ENCODE data around the gene ENPP5. TPM values are rescaled to one million over a fixed set of nuclear protein-coding genes. Genes with fewer than 3 reads are reported as not detected.

Gene ENPP5
- total RNA-seq, 2 donors from 2014 or later = 0.16 to 0.52 TPM

DNA sequence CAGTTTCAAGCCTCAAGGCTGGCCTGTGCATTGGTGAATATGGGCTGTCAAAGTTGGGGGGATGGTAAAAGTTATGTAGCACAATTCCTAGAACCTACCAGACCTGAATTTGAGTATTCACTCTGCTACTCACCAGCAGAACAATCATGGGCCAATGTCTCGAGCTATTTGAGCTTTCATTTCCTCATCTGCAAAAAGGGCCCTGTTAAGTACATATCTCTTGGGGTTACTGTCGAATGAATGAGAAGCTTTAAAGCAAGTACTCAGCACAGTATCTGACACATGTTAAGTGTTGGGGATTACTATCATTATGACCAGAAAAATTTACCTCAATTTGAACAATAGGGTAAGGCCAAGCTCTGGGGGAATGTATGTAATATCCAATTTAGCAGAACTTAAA lies 54.5 kb downstream of the ENPP5 start:
- Mint-ChIP-seq H3K27me3 (no peaks in the 10 kb centered on the region), H3K27ac (no peak overlapping the region), H3K4me3 (no peak overlapping the region), H3K36me3 (ENCODE audit: low read depth) (peaks cover 2% of the 10 kb centered on the region), H3K4me1 (peaks cover 4% of the 10 kb centered on the region)
- H3K9me3 ChIP-seq (ENCODE audit: control insufficient read depth, low read length, poor library complexity, severe bottlenecking) = no peaks in the 10 kb centered on the region
- DNase-seq (no peak), ATAC-seq (no peak)

DNA sequence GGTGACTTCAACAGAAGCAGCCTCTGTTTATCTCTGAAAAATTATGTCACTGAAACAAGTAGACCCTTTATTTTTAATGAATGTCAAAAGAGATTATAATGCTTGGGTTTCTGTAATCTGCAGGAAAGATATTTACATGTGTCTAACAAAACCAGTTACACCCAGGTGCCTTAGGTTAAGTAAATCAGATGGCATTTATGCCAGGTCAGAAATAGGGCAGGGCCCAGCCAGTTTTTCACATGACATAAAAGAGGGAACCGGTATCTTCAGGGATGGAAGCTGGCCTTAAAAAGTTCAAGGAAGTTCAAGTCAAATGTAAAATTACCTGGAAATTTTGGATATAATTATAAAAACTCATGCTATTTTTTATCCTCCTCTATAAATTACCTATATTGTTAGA lies 55.1 kb downstream of the ENPP5 start:
- Mint-ChIP-seq H3K36me3 (ENCODE audit: low read depth) (peaks cover 2% of the 10 kb centered on the region), H3K4me1 (peaks cover 4% of the 10 kb centered on the region), H3K27me3 (no peaks in the 10 kb centered on the region), H3K27ac (no peak overlapping the region), H3K4me3 (no peak overlapping the region)
- H3K9me3 ChIP-seq (ENCODE audit: control insufficient read depth, low read length, poor library complexity, severe bottlenecking) = no peaks in the 10 kb centered on the region
- ATAC-seq (no peak), DNase-seq (no peak)

DNA sequence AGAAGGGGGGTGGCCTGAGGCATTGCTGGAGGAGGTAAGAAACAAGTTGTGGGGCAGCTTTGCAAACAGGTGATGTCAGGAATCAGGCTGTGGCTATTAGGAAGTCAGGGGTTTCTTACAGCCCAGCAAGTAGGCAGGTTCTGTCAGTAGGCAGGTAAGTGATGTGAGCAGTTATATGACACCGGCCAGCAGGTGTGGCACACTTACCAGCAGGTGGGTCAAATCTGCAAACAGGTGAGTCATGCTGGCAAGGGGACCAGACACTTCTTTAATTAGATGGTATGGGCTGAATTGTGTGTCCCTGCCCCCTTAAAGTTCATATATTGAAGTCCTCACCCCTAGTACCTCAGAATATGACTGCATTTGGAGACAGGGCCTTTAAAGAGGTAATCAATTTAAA lies 57.4 kb downstream of the ENPP5 start:
- no peak for DNase-seq
- Mint-ChIP-seq H3K4me1 (no peaks in the 10 kb centered on the region), H3K27ac (no peak overlapping the region), H3K27me3 (no peaks in the 10 kb centered on the region), H3K4me3 (no peak overlapping the region), H3K36me3 (ENCODE audit: low read depth) (no peaks in the 10 kb centered on the region)
- H3K9me3 ChIP-seq (ENCODE audit: control insufficient read depth, low read length, poor library complexity, severe bottlenecking) = no peaks in the 10 kb centered on the region
- no peak for ATAC-seq

Other genes starting within 250 kb of the ENPP5 start
- 10 to 100 TPM in 1 of 2 donors, 1 to 10 TPM in 1; 7.2 to 10.1 TPM for gene CLIC5, start 155.1 kb downstream of the ENPP5 start, total RNA-seq
- gene ENPP4, start 41.0 kb downstream of the ENPP5 start, total RNA-seq = 1 to 10 TPM; 2.9 to 4.6 TPM

Measured in T-helper 17 cell (primary cell).